H1 (cell line): ENCODE measurements around the gene STAP2. TPM values are rescaled to one million over a fixed set of nuclear protein-coding genes. Genes with fewer than 3 reads are reported as not detected.

Experiments
- CTCF ChIA-PET: fragments of 300-600 bp; sonication (Branson Sonifier 250); formaldehyde crosslinking; loops from one replicate; lab custom pipeline; 2021; ENCODE audit not compliant: partially characterized antibody; lab: Charles Lee
- POLR2A ChIA-PET: fragments of 300-600 bp; sonication (Branson Sonifier 250); formaldehyde crosslinking; loops from one replicate; lab custom pipeline; 2021; ENCODE audit warnings: inconsistent platforms; ENCODE audit not compliant: partially characterized antibody; lab: Charles Lee
- DNase-seq, 2 experiments: peaks; one replicate each; pipeline versions ENCODE4 v3.0.0 to v3.0.0-alpha.2; 2010 to 2022; ENCODE audit warnings: low spot score in 2 of 2, low read depth in 1 of 2, mixed read lengths in 1 of 2
- FAIRE-seq: peaks from 2 replicates; lab custom pipeline; 2011; peaks lifted over from hg19 to GRCh38; lab: Jason Lieb, UNC
- H2AFZ ChIP-seq: 2 replicates; pipeline ENCODE4 v1.8.1; 2012; ENCODE audit warnings: low read length, inconsistent platforms
- H2AK5ac ChIP-seq: 2 replicates; pipeline ENCODE4 v1.6.1; 2013; ENCODE audit warnings: low read depth, low read length
- H2BK120ac ChIP-seq: replicated peaks from 2 replicates; pipeline ENCODE3; 2013; ENCODE audit warnings: low read depth, low read length, inconsistent platforms
- H2BK12ac ChIP-seq: 2 replicates; pipeline ENCODE4 v1.6.1; 2013; ENCODE audit warnings: low read depth, low read length
- H2BK15ac ChIP-seq: 2 replicates; pipeline ENCODE4 v1.6.1; 2013; ENCODE audit warnings: low read length
- H2BK20ac ChIP-seq: 2 replicates; pipeline ENCODE4 v1.6.1; 2013; ENCODE audit warnings: low read length
- H2BK5ac ChIP-seq: 2 replicates; pipeline ENCODE4 v1.6.1; 2013; ENCODE audit warnings: low read depth, low read length
- H3K14ac ChIP-seq: 2 replicates; pipeline ENCODE4 v1.6.1; 2013; ENCODE audit warnings: inconsistent platforms; ENCODE audit not compliant: insufficient read length
- H3K18ac ChIP-seq: 2 replicates; pipeline ENCODE4 v1.6.1; 2013; ENCODE audit warnings: low read length; ENCODE audit errors: extremely low read depth
- H3K23ac ChIP-seq: 2 replicates; pipeline ENCODE4 v1.6.1; 2013; ENCODE audit warnings: inconsistent platforms; ENCODE audit not compliant: insufficient read length
- H3K23me2 ChIP-seq: 2 replicates; pipeline ENCODE4 v1.6.1; 2013; ENCODE audit warnings: low read depth, low read length
- H3K27ac ChIP-seq: 2 replicates; pipeline ENCODE4 v1.6.1; 2011; ENCODE audit warnings: low read depth, low read length, inconsistent platforms
- H3K27me3 ChIP-seq, 4 experiments: replicated peaks in 1 of 4; 1 replicate in 1 of 4; 2 replicates in 3 of 4; pipeline versions ENCODE4 v1.6.1 to v1.8.1; 2011 to 2013; ENCODE audit warnings: low read length in 3 of 4, mild to moderate bottlenecking in 3 of 4, inconsistent platforms in 2 of 4, mixed read lengths in 2 of 4, moderate library complexity in 1 of 4; ENCODE audit not compliant: control insufficient read depth in 3 of 4, insufficient read depth in 3 of 4; ENCODE audit errors: extremely low read depth in 1 of 4
- H3K36me3 ChIP-seq, 4 experiments: 2 replicates each; pipeline versions ENCODE4 v1.6.1 to v1.8.1; 2011 to 2013; ENCODE audit warnings: mild to moderate bottlenecking in 4 of 4, low read length in 3 of 4, moderate library complexity in 2 of 4, control low read depth in 1 of 4, inconsistent platforms in 1 of 4; ENCODE audit not compliant: insufficient read depth in 4 of 4, control insufficient read depth in 2 of 4
- H3K4ac ChIP-seq: replicated peaks from 2 replicates; pipeline ENCODE3; 2013; ENCODE audit warnings: low read length, low read depth, mixed read lengths, inconsistent platforms; ENCODE audit not compliant: insufficient read length
- H3K4me1 ChIP-seq, 4 experiments: replicated peaks in 1 of 4; 1 replicate in 1 of 4; 2 replicates in 3 of 4; pipeline versions ENCODE4 v1.6.1 to v1.8.1; 2011 to 2013; ENCODE audit warnings: low read length in 3 of 4, inconsistent platforms in 2 of 4, mixed read lengths in 1 of 4; ENCODE audit not compliant: insufficient read depth in 4 of 4, control insufficient read depth in 3 of 4
- H3K4me2 ChIP-seq, 2 experiments: 2 replicates each; pipeline versions ENCODE4 v1.6.1 to v1.8.1; 2011 to 2013; ENCODE audit warnings: low read depth in 2 of 2, low read length in 2 of 2, control low read depth in 1 of 2, inconsistent platforms in 1 of 2, mild to moderate bottlenecking in 1 of 2; ENCODE audit not compliant: insufficient read depth in 1 of 2
- H3K4me3 ChIP-seq, 4 experiments: fragments of 200-600, 300-600 bp in 1 of 4; sonication (generic), shearing (Covaris generic), sonication (Bioruptor Twin) in 1 of 4; 2 replicates each; pipeline versions ENCODE4 v1.5.1 to v1.8.1; 2011 to 2016; ENCODE audit warnings: low read length in 4 of 4, low read depth in 3 of 4, control low read depth in 2 of 4, inconsistent platforms in 2 of 4, mild to moderate bottlenecking in 2 of 4, mixed read lengths in 1 of 4, moderate library complexity in 1 of 4; ENCODE audit not compliant: insufficient read depth in 2 of 4; ENCODE audit errors: extremely low read depth in 1 of 4
- H3K56ac ChIP-seq: replicated peaks from 2 replicates; pipeline ENCODE3; 2013; ENCODE audit warnings: low read depth, mild to moderate bottlenecking, mixed read lengths, low read length, inconsistent platforms; ENCODE audit not compliant: insufficient read length
- H3K79me1 ChIP-seq: 2 replicates; pipeline ENCODE4 v1.6.1; 2013; ENCODE audit warnings: low read depth, low read length, control low read depth
- H3K79me2 ChIP-seq, 2 experiments: 2 replicates each; pipeline versions ENCODE4 v1.6.1 to v1.8.1; 2012 to 2013; ENCODE audit warnings: low read length in 2 of 2, mild to moderate bottlenecking in 2 of 2, inconsistent platforms in 1 of 2; ENCODE audit not compliant: insufficient read depth in 2 of 2, control insufficient read depth in 1 of 2
- H3K9ac ChIP-seq, 4 experiments: replicated peaks in 1 of 4; 1 replicate in 1 of 4; 2 replicates in 3 of 4; pipeline versions ENCODE4 v1.6.1 to v1.8.1; 2011 to 2013; ENCODE audit warnings: low read depth in 3 of 4, low read length in 3 of 4, control low read depth in 2 of 4, mild to moderate bottlenecking in 2 of 4, moderate library complexity in 2 of 4, inconsistent platforms in 1 of 4; ENCODE audit errors: extremely low read depth in 1 of 4
- H3K9me3 ChIP-seq, 2 experiments: 2 replicates each; pipeline versions ENCODE4 v1.6.1 to v1.8.1; 2012 to 2013; ENCODE audit warnings: mild to moderate bottlenecking in 2 of 2, moderate library complexity in 2 of 2, control low read depth in 1 of 2, inconsistent platforms in 1 of 2, low read depth in 1 of 2, low read length in 1 of 2, mixed read lengths in 1 of 2; ENCODE audit not compliant: insufficient read depth in 2 of 2
- H4K20me1 ChIP-seq, 2 experiments: replicated peaks in 1 of 2; 2 replicates each; pipeline versions ENCODE3 to v1.8.1; 2011 to 2013; ENCODE audit warnings: inconsistent platforms in 2 of 2, low read length in 2 of 2, mild to moderate bottlenecking in 1 of 2; ENCODE audit not compliant: insufficient read depth in 2 of 2, control insufficient read depth in 1 of 2
- H4K5ac ChIP-seq: 2 replicates; pipeline ENCODE4 v1.6.1; 2013; ENCODE audit warnings: low read length, low read depth, mixed read lengths, inconsistent platforms; ENCODE audit not compliant: insufficient read length
- H4K8ac ChIP-seq: 2 replicates; pipeline ENCODE4 v1.8.0; 2013; ENCODE audit warnings: mild to moderate bottlenecking, moderate library complexity, low read length, inconsistent platforms; ENCODE audit not compliant: insufficient read depth; ENCODE audit errors: extremely low read depth
- H4K91ac ChIP-seq: replicated peaks from 2 replicates; pipeline ENCODE3; 2013; ENCODE audit warnings: low read length, mixed read lengths, inconsistent platforms; ENCODE audit not compliant: insufficient read length
- CHD1 ChIP-seq: IDR thresholded peaks from 2 replicates; pipeline ENCODE4 v1.6.1; 2012; ENCODE audit warnings: low read depth, low read length, improper control_type of control experiment
- E2F6 ChIP-seq: IDR thresholded peaks from 2 replicates; pipeline ENCODE4 v1.6.1; 2012; ENCODE audit warnings: inconsistent platforms
- POLR2A ChIP-seq, 2 experiments: IDR thresholded peaks; 1 replicate in 1 of 2; 2 replicates in 1 of 2; pipeline ENCODE4 v1.6.1; 2011; ENCODE audit warnings: low read depth in 2 of 2, low read length in 2 of 2, mild to moderate bottlenecking in 2 of 2; ENCODE audit errors: control extremely low read depth in 1 of 2
- WGBS, 2 experiments: shearing (Covaris generic) in 1 of 2; methylation state at CpG; one replicate each; pipeline versions ENCODE4 v1.1.6 to v1.1.7; 2013 to 2015; ENCODE audit warnings: low lambda C conversion rate in 2 of 2, mixed read lengths in 2 of 2, inconsistent platforms in 1 of 2, low coverage in 1 of 2, missing lambda C conversion rate in 1 of 2; ENCODE audit not compliant: insufficient replicate concordance in 2 of 2, insufficient coverage in 1 of 2, insufficient read length in 1 of 2; ENCODE audit errors: extremely low coverage in 1 of 2, missing lambda C conversion rate in 1 of 2; 5-methylcytosine and 5-hydroxymethylcytosine counted together
- polyA plus RNA-seq, 7 experiments: library from polyadenylated mRNA; depleted of rRNA in 3 of 7; stranded (reverse) in 5 of 7; unstranded in 2 of 7; fragments of >200 nt in 5 of 7; fragments of 200-250 nt in 2 of 7; gene quantifications; 1 replicate in 5 of 7; 2 replicates in 1 of 7; 4 replicates in 1 of 7; pipeline versions ENCODE4 v1.2.1 to v1.2.3, GENCODE V29; 2011 to 2013; ENCODE audit warnings: missing spikeins in 2 of 7, mixed read lengths in 2 of 7
- total RNA-seq: library from RNA; stranded (reverse); fragmentation: NEBNext Ultra II Directional; extraction: Animal tissue kit (Norgen Biotek cat#: 25700); gene quantifications from 2 replicates; pipeline ENCODE4 v1.2.1, GENCODE V29; 2021

The STAP2 gene
- total and polyA plus RNA-seq, 2 of the 8 experiments (the other 6 are each of a cell fraction or from before 2014, with no cell fraction given) = 15.3 to 37.3 TPM

- H4K91ac ChIP-seq = no peak overlapping the region
- no peak overlapping the region for H3K4me2 ChIP-seq
- no peak overlapping the region for H2BK5ac ChIP-seq
- H3K79me1 ChIP-seq = peaks cover 3% of the 10 kb centered on the region; the same call in 1 of the 2 replicates
- no peak overlapping the region for H4K5ac ChIP-seq
- peak overlapping the region in 1 of 4 experiments; percentile 50; a peak in 1 of 7 replicates for H3K9ac ChIP-seq
- no peak overlapping the region for H3K14ac ChIP-seq
- no peaks in the 10 kb centered on the region; the same call in 1 of the 2 replicates for H3K23me2 ChIP-seq
- peak overlapping the region in 1 of 4 experiments; percentile 58; a peak in 1 of 8 replicates for H3K4me3 ChIP-seq
- no peak overlapping the region for H2BK15ac ChIP-seq
- no peak overlapping the region for H3K4ac ChIP-seq
- no peaks in the 10 kb centered on the region for H3K27me3 ChIP-seq
- H3K56ac ChIP-seq = no peak overlapping the region
- FAIRE-seq (no peak), DNase-seq (no peak)
- H4K8ac ChIP-seq = no peak overlapping the region
- no peak overlapping the region for H3K18ac ChIP-seq
- no peak overlapping the region for H2BK20ac ChIP-seq
- H3K9me3 ChIP-seq = no peaks in the 10 kb centered on the region
- no peak overlapping the region for H2AFZ ChIP-seq
- no peak overlapping the region for H3K27ac ChIP-seq
- no peak overlapping the region for H2BK120ac ChIP-seq
- 93% methylated on average over 16 of the region's 16 CpGs; no CpG with 5 or more reads in 1 of the 2 experiments for WGBS, 2 experiments
- H3K23ac ChIP-seq = no peak overlapping the region
- peaks cover 5 to 21% (median 12%) of the 10 kb centered on the region in 4 experiments for H3K36me3 ChIP-seq
- H2BK12ac ChIP-seq = peak overlapping the region; percentile 94; the same call in 1 of the 2 replicates
- ChIA-PET POLR2A (interaction anchor here (0.5 to 12.2 kb wide), 8 partner anchors 16 to 174 kb away, joined by 3 to 86 read pairs (median 3); partner anchors contain the start of gene SHD), CTCF (interaction anchor here (1.0 to 3.1 kb wide), 6 partner anchors 8 to 52 kb away, joined by 4 to 15 read pairs (median 4); no protein-coding TSS in a partner anchor)
- no peaks in the 10 kb centered on the region for H3K79me2 ChIP-seq
- peak overlapping the region; percentile 97; the same call in 1 of the 2 replicates for H2AK5ac ChIP-seq
- peaks cover 0 to 8% (median 0%) of the 10 kb centered on the region in 4 experiments; a peak in 3 of 7 replicates for H3K4me1 ChIP-seq
- H4K20me1 ChIP-seq = peaks cover 0 to 2% of the 10 kb centered on the region in 2 experiments
- no peak for TF ChIP-seq POLR2A (IDR thresholded peaks at IDR 0.05; ENCODE audit: control extremely low read depth in 1 of 2, low read depth in 2 of 2, low read length in 2 of 2)
- no peak for TF ChIP-seq E2F6
- TF ChIP-seq CHD1 = no peak
Observed at GRCh38 chr19:4305659-4306058, 33.0 kb downstream of the STAP2 start.
